Inferior parietal cortex (tissue), 1 donor: ENCODE results near the gene TMEM61.
"Not testable (repeated sequence)": the region's sequence is repeated elsewhere in the genome, so short reads cannot be mapped to it uniquely, and the experiment has no call there.

ENCODE experiments used
- DNase-seq: peaks from one replicate; pipeline ENCODE4 v3.0.0-alpha.2; 2016; ENCODE audit errors: extremely low spot score

Gene TMEM61

GRCh38 chr1:54962612-54963395 lies 17.6 kb upstream of the TMEM61 start:
- no peak for DNase-seq

- not testable (repeated sequence) for DNase-seq
These were observed 16.6 kb upstream of the TMEM61 start for GRCh38 chr1:54963829-54964228.

GRCh38 chr1:54965624-54966340 lies 14.6 kb upstream of the TMEM61 start:
- DNase-seq = no peak

- DNase-seq = no peak
These were observed 13.1 kb upstream of the TMEM61 start for GRCh38 chr1:54967372-54967771.

GRCh38 chr1:54968551-54968950 lies 11.9 kb upstream of the TMEM61 start:
- no peak for DNase-seq

GRCh38 chr1:54969879-54970278 lies 10.5 kb upstream of the TMEM61 start:
- no peak for DNase-seq

- no peak for DNase-seq
These were observed 9.5 kb upstream of the TMEM61 start for GRCh38 chr1:54970901-54971300.

- DNase-seq = no peak
These were observed 9.1 kb upstream of the TMEM61 start for GRCh38 chr1:54971317-54971791.

GRCh38 chr1:54972436-54972835 lies 8.0 kb upstream of the TMEM61 start:
- no peak for DNase-seq

GRCh38 chr1:54973205-54973921 lies 7.1 kb upstream of the TMEM61 start:
- peak; percentile 31 for DNase-seq

- no peak for DNase-seq
These were observed 4.9 kb upstream of the TMEM61 start for GRCh38 chr1:54975356-54976108.

GRCh38 chr1:54976747-54977146 lies 3.7 kb upstream of the TMEM61 start:
- no peak for DNase-seq

GRCh38 chr1:54977533-54978297 lies 2.7 kb upstream of the TMEM61 start:
- no peak for DNase-seq

- no peak for DNase-seq
These were observed 1.7 kb upstream of the TMEM61 start for GRCh38 chr1:54978528-54979326.

- no peak for DNase-seq
These were observed 1.0 kb upstream of the TMEM61 start for GRCh38 chr1:54979327-54979891.

- no peak for DNase-seq
These were observed 341 bp upstream of the TMEM61 start for GRCh38 chr1:54980046-54980527.

GRCh38 chr1:54981466-54981865 lies 1.0 kb downstream of the TMEM61 start:
- no peak for DNase-seq

GRCh38 chr1:54982739-54983138 lies 2.3 kb downstream of the TMEM61 start:
- DNase-seq = no peak

- no peak for DNase-seq
These were observed 3.9 kb downstream of the TMEM61 start for GRCh38 chr1:54984131-54984842.
